IMR-90 (cell line): Measurements from ENCODE around the gene KRT3. TPM values are rescaled to one million over a fixed set of nuclear protein-coding genes. Genes with fewer than 3 reads are reported as not detected.

Experiments used
- ATAC-seq: fragments of 200-7000 bp; cut with Tn5 transposase; 2 replicates; pipeline ENCODE4 v1.9.1; 2020; ENCODE audit warnings: low read depth, mild to moderate bottlenecking, moderate library complexity
- BruUV-seq: library from RNA; stranded (reverse); fragments of 400-500 nt; replicated peaks from 2 replicates; lab custom pipeline; 2021; lab: Mats Ljungman, UMichigan
- CTCF ChIA-PET: fragments of 300-600 bp; formaldehyde crosslinking; extraction: SDS; loops from one replicate; lab custom pipeline; 2021; ENCODE audit warnings: antibody characterized with exemption; lab: Yijun Ruan, JAX
- POLR2A ChIA-PET: fragments of 300-600 bp; sonication (Branson Sonifier 250); formaldehyde crosslinking; loops from one replicate; lab custom pipeline; 2022; ENCODE audit warnings: antibody characterized with exemption; ENCODE audit not compliant: unreplicated experiment; lab: Charles Lee
- DNase-seq: peaks from one replicate; pipeline ENCODE4 v3.0.0; 2013
- H2AFZ ChIP-seq: replicated peaks from 2 replicates; pipeline ENCODE3; 2013; ENCODE audit warnings: low read length, mild to moderate bottlenecking; ENCODE audit not compliant: poor library complexity
- H2AK5ac ChIP-seq: 2 replicates; pipeline ENCODE4 v1.6.1; 2013; ENCODE audit warnings: low read depth, low read length, inconsistent platforms
- H2AK9ac ChIP-seq: replicated peaks from 2 replicates; pipeline ENCODE3; 2013; ENCODE audit warnings: mild to moderate bottlenecking, low read depth, low read length, moderate library complexity; ENCODE audit not compliant: poor library complexity
- H2BK120ac ChIP-seq: 2 replicates; pipeline ENCODE4 v1.6.1; 2013; ENCODE audit warnings: low read depth, low read length, inconsistent platforms
- H2BK15ac ChIP-seq: 3 replicates; pipeline ENCODE4 v1.6.1; 2013; ENCODE audit warnings: low read depth, low read length, inconsistent platforms
- H2BK20ac ChIP-seq: 2 replicates; pipeline ENCODE4 v1.6.1; 2013; ENCODE audit warnings: low read depth, mild to moderate bottlenecking, inconsistent platforms, low read length, moderate library complexity
- H2BK5ac ChIP-seq: 2 replicates; pipeline ENCODE4 v1.6.1; 2013; ENCODE audit warnings: mild to moderate bottlenecking, low read depth, low read length, inconsistent platforms; ENCODE audit not compliant: poor library complexity, severe bottlenecking
- H3K14ac ChIP-seq: replicated peaks from 2 replicates; pipeline ENCODE4 v1.6.1; 2013; ENCODE audit warnings: low read depth, low read length, inconsistent platforms
- H3K18ac ChIP-seq: 2 replicates; pipeline ENCODE4 v1.6.1; 2013; ENCODE audit warnings: low read depth, low read length, control low read depth
- H3K23ac ChIP-seq: 2 replicates; pipeline ENCODE4 v1.6.1; 2013; ENCODE audit warnings: low read depth, low read length, inconsistent platforms
- H3K27ac ChIP-seq: 2 replicates; pipeline ENCODE4 v1.5.1; 2013; ENCODE audit warnings: mild to moderate bottlenecking, control low read depth, low read length; ENCODE audit not compliant: insufficient read depth
- H3K27me3 ChIP-seq: 2 replicates; pipeline ENCODE4 v1.6.1; 2013; ENCODE audit warnings: low read length; ENCODE audit not compliant: control insufficient read depth, insufficient read depth
- H3K36me3 ChIP-seq: 2 replicates; pipeline ENCODE4 v1.6.1; 2013; ENCODE audit warnings: low read length, mixed read lengths; ENCODE audit not compliant: control insufficient read depth, insufficient read depth
- H3K4ac ChIP-seq: 2 replicates; pipeline ENCODE4 v1.6.1; 2013; ENCODE audit warnings: low read depth, low read length, inconsistent platforms
- H3K4me1 ChIP-seq: 2 replicates; pipeline ENCODE4 v1.6.1; 2013; ENCODE audit warnings: low read length, mixed read lengths; ENCODE audit not compliant: control insufficient read depth, insufficient read depth
- H3K4me2 ChIP-seq: 2 replicates; pipeline ENCODE4 v1.6.1; 2013; ENCODE audit warnings: low read depth, mild to moderate bottlenecking, control low read depth, low read length, moderate library complexity
- H3K4me3 ChIP-seq: 2 replicates; pipeline ENCODE4 v1.5.1; 2013; ENCODE audit warnings: low read depth, mild to moderate bottlenecking, control low read depth, low read length, moderate library complexity; ENCODE audit not compliant: insufficient read depth
- H3K56ac ChIP-seq: 2 replicates; pipeline ENCODE4 v1.6.1; 2013; ENCODE audit warnings: low read length, inconsistent platforms; ENCODE audit not compliant: insufficient read depth; ENCODE audit errors: extremely low read depth
- H3K79me1 ChIP-seq, 2 experiments: 2 replicates each; pipeline ENCODE4 v1.6.1; 2013; ENCODE audit warnings: low read length in 2 of 2, inconsistent platforms in 1 of 2, low read depth in 1 of 2
- H3K9ac ChIP-seq: 2 replicates; pipeline ENCODE4 v1.6.1; 2013; ENCODE audit warnings: low read depth, low read length, control low read depth
- H3K9me1 ChIP-seq: 2 replicates; pipeline ENCODE4 v1.6.1; 2013; ENCODE audit warnings: low read length, inconsistent platforms; ENCODE audit not compliant: insufficient read depth
- H3K9me3 ChIP-seq: 2 replicates; pipeline ENCODE4 v1.6.1; 2013; ENCODE audit warnings: low read length; ENCODE audit not compliant: control insufficient read depth, insufficient read depth
- H4K20me1 ChIP-seq: 2 replicates; pipeline ENCODE4 v1.6.1; 2013; ENCODE audit warnings: low read length, inconsistent platforms; ENCODE audit not compliant: insufficient read depth
- H4K5ac ChIP-seq: 2 replicates; pipeline ENCODE4 v1.6.1; 2013; ENCODE audit warnings: mild to moderate bottlenecking, low read depth, low read length, control low read depth
- H4K8ac ChIP-seq, 2 experiments: 2 replicates each; pipeline ENCODE4 v1.6.1; 2013; ENCODE audit warnings: low read depth in 2 of 2, low read length in 2 of 2, control low read depth in 1 of 2, inconsistent platforms in 1 of 2
- H4K91ac ChIP-seq: 2 replicates; pipeline ENCODE4 v1.6.1; 2013; ENCODE audit warnings: low read depth, low read length, inconsistent platforms; ENCODE audit not compliant: insufficient read depth
- BHLHE40 ChIP-seq: fragments of 150-350 bp; IDR thresholded peaks from 2 replicates; pipeline ENCODE4 v1.6.1; 2016; ENCODE audit warnings: mild to moderate bottlenecking, low read depth, low read length
- CEBPB ChIP-seq: IDR thresholded peaks from 2 replicates; pipeline ENCODE4 v1.6.1; 2012; ENCODE audit warnings: low read depth, low read length, improper control_type of control experiment
- CHD1 ChIP-seq: IDR thresholded peaks from 2 replicates; pipeline ENCODE4 v1.6.1; 2012; ENCODE audit warnings: low read depth, low read length, improper control_type of control experiment
- CTCF ChIP-seq: conservative IDR thresholded peaks from 2 replicates; pipeline ENCODE4 v1.5.1; 2012; ENCODE audit warnings: mild to moderate bottlenecking, low read depth, low read length, improper control_type of control experiment
- ELK1 ChIP-seq: fragments of 150-350 bp; IDR thresholded peaks from 2 replicates; pipeline ENCODE4 v1.6.1; 2016; ENCODE audit warnings: low read depth, mild to moderate bottlenecking, low read length, moderate library complexity, borderline replicate concordance
- FOS ChIP-seq: fragments of 150-350 bp; IDR thresholded peaks from 2 replicates; pipeline ENCODE4 v1.6.1; 2016; ENCODE audit warnings: low read depth, low read length
- MAFK ChIP-seq: IDR thresholded peaks from 2 replicates; pipeline ENCODE4 v1.6.1; 2012; ENCODE audit warnings: low read depth, low read length, improper control_type of control experiment
- MAZ ChIP-seq: IDR thresholded peaks from 2 replicates; pipeline ENCODE4 v1.6.1; 2012; ENCODE audit warnings: low read depth, mild to moderate bottlenecking, low read length, improper control_type of control experiment, moderate library complexity, borderline replicate concordance
- MXI1 ChIP-seq: IDR thresholded peaks from 2 replicates; pipeline ENCODE4 v1.6.1; 2012; ENCODE audit warnings: low read depth, mild to moderate bottlenecking, low read length, moderate library complexity, borderline replicate concordance
- NFE2L2 ChIP-seq: fragments of 150-350 bp; IDR thresholded peaks from 2 replicates; pipeline ENCODE4 v1.6.1; 2016; ENCODE audit warnings: low read depth, mild to moderate bottlenecking, low read length
- POLR2A ChIP-seq: IDR thresholded peaks from 2 replicates; pipeline ENCODE4 v1.6.1; 2012; ENCODE audit warnings: mild to moderate bottlenecking, low read depth, low read length
- RAD21 ChIP-seq: IDR thresholded peaks from 2 replicates; pipeline ENCODE4 v1.6.1; 2012; ENCODE audit warnings: low read length, improper control_type of control experiment
- RCOR1 ChIP-seq: IDR thresholded peaks from 2 replicates; pipeline ENCODE4 v1.6.1; 2012; ENCODE audit warnings: mild to moderate bottlenecking, low read length, improper control_type of control experiment; ENCODE audit not compliant: insufficient replicate concordance
- RFX5 ChIP-seq: IDR thresholded peaks from 2 replicates; pipeline ENCODE4 v1.8.0; 2012; ENCODE audit warnings: low read depth, mild to moderate bottlenecking, low read length, moderate library complexity
- SMC3 ChIP-seq: fragments of 150-350 bp; IDR thresholded peaks from 2 replicates; pipeline ENCODE4 v1.6.1; 2016; ENCODE audit warnings: low read depth, mild to moderate bottlenecking, antibody characterized with exemption, low read length, moderate library complexity
- USF2 ChIP-seq: fragments of 150-350 bp; IDR thresholded peaks from 2 replicates; pipeline ENCODE4 v1.6.1; 2017; ENCODE audit warnings: mild to moderate bottlenecking, antibody characterized with exemption, low read length, low read depth
- WGBS, 2 experiments: methylation state at CpG; one replicate each; pipeline versions ENCODE4 v1.1.5 to v1.1.7; 2013; ENCODE audit warnings: missing lambda C conversion rate in 2 of 2; ENCODE audit not compliant: insufficient read length in 1 of 2; ENCODE audit errors: extremely low coverage in 2 of 2; 5-methylcytosine and 5-hydroxymethylcytosine counted together
- dilution Hi-C: fragments of 300-500 bp; cut with HindIII; formaldehyde crosslinking; loops from one replicate; pipeline ENCODE4 v1.14.3; 2018; ENCODE audit warnings: low sequenced_read_pairs; ENCODE audit not compliant: unreplicated experiment
- in situ Hi-C: fragments of 300-500 bp; cut with MboI; formaldehyde crosslinking; loops from 3 replicates; pipeline ENCODE4 v1.14.3; 2019; ENCODE audit warnings: low sequenced_read_pairs, inconsistent platforms, mixed read lengths
- intact Hi-C: fragments of 100-400 bp; cut with micrococcal nuclease; formaldehyde crosslinking; loops from 2 replicates; pipeline ENCODE4 v1.10.0; 2022
- polyA plus RNA-seq, 3 experiments: library from polyadenylated mRNA; depleted of rRNA; stranded (reverse); fragments of >200 nt; gene quantifications; 2 replicates each; pipeline ENCODE4 v1.2.3, GENCODE V29; 2012; ENCODE audit warnings: low replicate concordance in 1 of 3
- total RNA-seq: library from RNA; depleted of rRNA; stranded (reverse); fragments of >200 nt; gene quantifications from 2 replicates; pipeline ENCODE4 v1.2.3, GENCODE V29; 2012

Gene KRT3
- total and polyA plus RNA-seq, 2 of the 4 experiments (the other 2 are of a cell fraction) = not detected

GRCh38 chr12:52763036-52763659, 32.8 kb downstream of the KRT3 start:
- no CpG with 5 or more reads among the region's 9 CpGs for WGBS, 2 experiments
- no peaks in the 10 kb centered on the region for H3K4me1 ChIP-seq
- in situ Hi-C loops = no loop called here
- no peak overlapping the region for H3K9ac ChIP-seq
- no peaks in the 10 kb centered on the region for H3K79me1 ChIP-seq
- peaks cover 5% of the 10 kb centered on the region; the same call in 1 of the 2 replicates for H3K9me3 ChIP-seq
- no peak overlapping the region for H4K8ac ChIP-seq
- no peak overlapping the region for H3K23ac ChIP-seq
- CTCF ChIA-PET = no interaction called here
- no peak overlapping the region for H2AFZ ChIP-seq
- DNase-seq (no peak), ATAC-seq (no peak)
- no peaks in the 10 kb centered on the region for H3K9me1 ChIP-seq
- POLR2A ChIA-PET = no interaction called here
- no peak overlapping the region for H3K27ac ChIP-seq
- no peak overlapping the region for H2BK5ac ChIP-seq
- H2BK20ac ChIP-seq = no peak overlapping the region
- no peak overlapping the region for H3K56ac ChIP-seq
- no peak overlapping the region for H2AK5ac ChIP-seq
- no peak overlapping the region for H3K18ac ChIP-seq
- H3K14ac ChIP-seq = no peak overlapping the region
- peaks cover 4% of the 10 kb centered on the region for H3K27me3 ChIP-seq
- dilution Hi-C loops = no loop called here
- no peak overlapping the region for H4K91ac ChIP-seq
- no peak overlapping the region for H3K4ac ChIP-seq
- TF ChIP-seq RCOR1 (no peak), SMC3 (no peak), BHLHE40 (no peak), FOS (no peak), CEBPB (no peak), MAFK (no peak), MXI1 (no peak), NFE2L2 (no peak), USF2 (no peak), MAZ (no peak), POLR2A (no peak), RFX5 (no peak), RAD21 (no peak), ELK1 (no peak), CTCF (no peak), CHD1 (no peak)
- H2BK120ac ChIP-seq = no peak overlapping the region
- H3K36me3 ChIP-seq = no peaks in the 10 kb centered on the region
- no peak overlapping the region for H2BK15ac ChIP-seq
- H3K4me2 ChIP-seq = no peak overlapping the region
- no TSS peak for BruUV-seq
- intact Hi-C loops = no loop called here
- H3K4me3 ChIP-seq = no peak overlapping the region
- no peak overlapping the region for H2AK9ac ChIP-seq
- H4K20me1 ChIP-seq = no peaks in the 10 kb centered on the region
- H4K5ac ChIP-seq = no peak overlapping the region
